GM19372 (cell line): ENCODE data around the gene SBNO2.

ENCODE experiments used
- ATAC-seq: cut with Tn5 transposase; IDR thresholded peaks from one replicate; pipeline ENCODE4 v1.9.1; 2021; ENCODE audit warnings: mild to moderate bottlenecking, low read depth, moderate library complexity; ENCODE audit not compliant: unreplicated experiment

SBNO2 gene

DNA sequence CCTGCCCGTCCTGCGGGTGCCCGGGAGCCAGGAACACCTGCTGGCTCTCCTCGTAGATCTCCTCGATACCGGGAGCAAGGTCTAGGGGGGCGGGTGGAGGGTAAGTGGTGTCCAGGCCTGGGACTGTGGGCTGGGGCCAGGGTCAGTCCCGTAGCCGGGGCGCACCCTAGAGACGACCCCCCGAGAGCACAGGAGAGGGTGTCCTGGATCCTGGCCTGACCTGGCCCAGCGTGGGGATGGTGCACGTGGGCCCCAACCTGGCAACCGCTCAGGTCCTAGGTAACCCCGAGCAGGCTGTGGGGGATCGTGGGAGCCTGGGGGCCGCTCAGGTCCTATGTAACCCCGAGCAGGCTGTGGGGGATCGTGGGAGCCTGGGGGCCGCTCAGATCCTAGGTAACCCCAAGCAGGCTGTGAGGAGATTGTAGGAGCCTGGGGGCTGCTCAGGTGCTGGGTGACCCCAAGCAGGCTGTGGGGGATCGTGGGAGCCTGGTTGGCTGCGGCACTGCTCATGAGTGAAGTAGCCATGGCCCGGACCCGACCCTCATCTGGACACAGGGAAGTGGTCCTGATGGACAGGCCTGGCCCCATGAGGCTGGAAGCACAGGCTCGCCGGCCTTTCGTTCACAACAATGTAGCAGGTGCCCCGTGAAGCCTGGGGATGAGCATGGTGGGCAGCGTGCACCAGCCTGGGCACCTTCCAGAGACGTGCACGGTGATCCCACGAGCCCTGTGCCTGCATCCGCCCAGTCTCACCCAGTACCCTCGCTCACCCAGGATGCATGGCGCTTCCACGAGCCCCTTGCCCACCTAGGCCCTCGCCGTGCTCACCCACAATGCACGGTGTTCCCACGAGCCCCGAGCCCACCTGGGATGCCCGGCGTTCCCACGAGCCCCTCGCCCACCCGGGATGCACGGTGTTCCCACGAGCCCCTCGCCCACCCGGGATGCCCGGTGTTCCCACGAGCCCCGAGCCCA lies 64.1 kb downstream of the SBNO2 start:
- no peak for ATAC-seq

DNA sequence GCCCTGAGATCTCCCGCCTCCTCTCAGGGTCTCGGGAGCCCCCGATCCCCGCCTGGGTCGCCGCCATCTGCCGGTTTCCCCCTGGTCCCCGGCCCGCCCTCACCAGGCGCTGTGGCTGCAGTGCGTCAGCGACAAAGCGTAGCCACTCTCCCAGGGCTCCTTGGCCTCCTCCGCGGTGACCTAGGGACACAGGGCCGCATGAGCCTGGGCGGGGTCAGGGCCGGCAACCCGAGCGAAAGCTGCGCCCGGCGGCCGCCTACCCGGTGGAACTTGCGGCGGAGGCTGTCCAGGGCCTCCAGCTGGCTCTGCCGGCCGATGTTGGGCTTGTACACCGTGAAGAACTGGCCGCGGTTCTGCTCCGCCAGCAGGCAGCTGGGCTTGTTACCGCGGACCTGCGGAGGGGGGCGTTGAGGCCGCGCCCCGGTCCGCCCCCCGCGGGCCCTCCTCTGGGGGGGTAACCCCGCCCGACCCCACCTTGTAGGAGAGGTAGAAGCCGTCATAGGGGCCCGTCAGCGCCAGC lies 65.0 kb downstream of the SBNO2 start:
- ATAC-seq, result no peak

DNA sequence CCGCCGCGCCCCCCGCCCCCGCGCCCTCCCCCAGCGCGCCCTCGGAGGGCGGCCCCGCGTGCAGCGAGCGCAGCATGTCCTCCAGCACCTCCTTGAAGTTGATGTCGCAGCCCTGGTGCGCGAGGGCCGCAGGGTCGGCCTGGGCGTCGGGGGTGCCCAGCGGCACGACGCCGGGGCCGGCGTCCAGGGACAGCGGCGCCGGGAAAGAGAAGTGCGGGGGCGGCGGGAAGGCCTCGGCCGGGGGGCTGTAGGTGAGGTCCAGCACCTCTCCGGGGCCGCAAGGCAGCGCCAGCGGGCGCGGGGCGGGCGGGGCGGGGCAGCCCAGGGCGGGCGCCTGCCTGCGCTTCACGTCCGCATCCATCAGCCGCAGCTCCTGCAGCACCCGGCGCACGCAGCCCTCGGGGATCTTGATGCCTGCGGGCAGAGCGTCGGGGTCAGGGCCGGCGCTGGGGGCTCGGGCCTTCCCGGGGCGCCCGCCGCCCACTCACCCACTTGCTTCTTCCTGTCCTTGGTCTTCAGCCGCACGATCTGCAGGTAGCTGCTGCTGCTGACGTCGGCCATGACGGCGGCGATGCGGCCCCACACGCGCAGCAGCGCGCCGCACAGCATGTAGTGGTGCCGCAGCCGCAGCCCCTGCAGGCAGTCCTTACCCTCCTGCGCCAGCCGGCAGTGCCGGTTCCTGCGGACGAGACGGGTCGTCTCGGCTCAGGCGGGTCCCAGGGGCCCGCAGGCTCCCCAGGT lies 65.6 kb downstream of the SBNO2 start:
- no peak for ATAC-seq

DNA sequence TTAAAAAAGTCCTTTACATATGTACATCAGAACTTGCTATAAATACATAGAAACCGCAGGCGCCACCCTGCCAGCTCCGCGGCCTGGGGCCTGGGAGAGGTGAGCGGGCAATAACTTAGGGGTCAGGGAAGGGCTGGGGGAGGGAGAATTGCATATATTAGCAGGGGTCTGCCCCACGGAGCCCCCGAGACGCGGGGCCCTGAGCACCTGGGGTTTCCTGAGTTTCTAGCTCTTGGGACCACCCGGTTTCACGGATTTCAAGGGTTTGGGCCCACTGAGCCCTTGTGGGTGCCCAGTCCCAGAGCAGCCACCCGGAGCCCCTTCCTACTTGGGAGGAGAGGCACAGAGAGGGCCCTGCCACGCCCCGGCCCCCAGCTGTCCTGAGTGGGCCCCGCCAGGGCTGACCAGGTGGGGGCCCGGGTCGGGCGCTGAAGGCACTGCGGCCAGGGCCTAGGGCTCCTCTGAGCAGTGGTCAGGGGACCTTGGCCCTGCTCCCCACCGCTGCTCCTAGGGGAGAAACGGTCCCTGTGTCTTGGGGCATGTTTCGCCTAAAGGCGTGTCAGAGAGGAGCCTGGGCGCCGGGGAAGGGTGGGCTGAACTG lies 66.3 kb downstream of the SBNO2 start:
- ATAC-seq, result no peak

DNA sequence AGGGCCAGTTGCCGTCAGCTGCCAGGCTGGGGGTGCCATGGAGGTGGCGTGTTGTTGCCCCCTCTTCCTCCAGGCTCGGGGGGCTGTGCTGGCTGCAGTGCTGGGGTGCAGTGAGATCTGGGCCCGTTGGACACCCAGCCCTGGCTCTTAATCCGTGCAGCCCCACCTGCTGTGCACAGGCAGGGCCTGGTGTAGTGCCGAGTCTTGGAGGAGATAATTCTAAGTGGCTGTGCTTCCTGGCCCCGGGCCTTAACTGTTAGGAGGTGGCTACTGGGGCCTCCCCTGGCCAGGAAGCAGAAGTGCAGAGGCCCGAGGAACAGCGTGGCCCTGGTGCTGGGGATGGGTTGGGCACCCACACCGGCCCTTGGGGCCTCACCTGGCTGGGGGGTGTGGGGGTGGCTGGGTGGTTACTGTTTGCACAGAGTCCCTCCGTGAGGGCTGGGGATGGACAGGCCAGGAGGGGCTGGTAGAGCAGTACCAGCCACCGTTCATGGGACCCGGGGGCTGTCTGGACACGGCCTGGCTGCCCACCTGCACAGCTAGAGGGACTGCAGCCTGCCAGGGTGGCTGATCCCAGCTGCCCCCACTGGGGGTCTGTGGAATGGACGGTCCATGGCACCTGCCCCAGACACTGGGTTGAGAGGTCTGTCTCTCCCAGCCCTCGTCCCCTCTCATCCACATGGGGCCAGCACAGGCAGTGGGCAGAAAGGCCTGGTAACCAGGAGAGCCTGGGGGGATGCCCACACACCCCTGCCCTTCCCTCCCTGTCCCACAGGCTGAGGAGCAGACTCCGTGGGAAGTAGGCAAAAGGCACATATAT lies 67.0 kb downstream of the SBNO2 start:
- no peak for ATAC-seq

DNA sequence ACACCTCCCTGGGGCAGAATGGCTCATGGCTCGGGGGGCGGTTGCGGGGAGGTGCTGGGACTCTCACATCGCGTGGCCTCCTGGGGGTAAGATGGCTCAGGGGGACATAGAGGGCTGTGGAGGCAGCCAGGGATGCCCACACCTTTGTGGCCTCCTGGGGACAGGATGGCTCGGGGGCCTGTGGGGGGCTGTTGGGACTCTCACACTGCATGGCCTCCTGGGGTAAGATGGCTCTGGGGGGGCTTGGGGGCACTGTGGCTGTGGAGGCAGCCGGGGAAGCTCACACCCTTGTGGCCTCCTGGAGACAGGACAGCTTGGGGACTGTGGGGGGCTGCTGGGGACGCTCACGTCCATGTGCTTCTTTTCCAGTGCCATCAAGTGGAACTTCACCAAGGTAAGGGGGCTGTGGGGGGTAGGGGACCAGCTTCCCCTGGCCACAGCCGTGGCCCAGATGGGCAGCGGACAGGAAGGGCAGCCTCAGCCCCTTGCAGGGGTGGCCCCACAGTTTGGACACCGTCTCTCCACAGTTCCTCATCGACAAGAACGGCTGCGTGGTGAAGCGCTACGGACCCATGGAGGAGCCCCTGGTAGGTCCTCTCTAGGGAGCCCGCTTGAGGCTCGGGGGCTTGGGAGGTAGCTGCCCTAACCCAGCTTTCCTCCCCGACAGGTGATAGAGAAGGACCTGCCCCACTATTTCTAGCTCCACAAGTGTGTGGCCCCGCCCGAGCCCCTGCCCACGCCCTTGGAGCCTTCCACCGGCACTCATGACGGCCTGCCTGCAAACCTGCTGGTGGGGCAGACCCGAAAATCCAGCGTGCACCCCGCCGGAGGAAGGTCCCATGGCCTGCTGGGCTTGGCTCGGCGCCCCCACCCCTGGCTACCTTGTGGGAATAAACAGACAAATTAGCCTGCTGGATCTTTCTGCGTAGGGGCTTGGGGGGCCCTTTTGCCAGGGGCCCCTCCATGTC lies 67.9 kb downstream of the SBNO2 start:
- ATAC-seq, result no peak

DNA sequence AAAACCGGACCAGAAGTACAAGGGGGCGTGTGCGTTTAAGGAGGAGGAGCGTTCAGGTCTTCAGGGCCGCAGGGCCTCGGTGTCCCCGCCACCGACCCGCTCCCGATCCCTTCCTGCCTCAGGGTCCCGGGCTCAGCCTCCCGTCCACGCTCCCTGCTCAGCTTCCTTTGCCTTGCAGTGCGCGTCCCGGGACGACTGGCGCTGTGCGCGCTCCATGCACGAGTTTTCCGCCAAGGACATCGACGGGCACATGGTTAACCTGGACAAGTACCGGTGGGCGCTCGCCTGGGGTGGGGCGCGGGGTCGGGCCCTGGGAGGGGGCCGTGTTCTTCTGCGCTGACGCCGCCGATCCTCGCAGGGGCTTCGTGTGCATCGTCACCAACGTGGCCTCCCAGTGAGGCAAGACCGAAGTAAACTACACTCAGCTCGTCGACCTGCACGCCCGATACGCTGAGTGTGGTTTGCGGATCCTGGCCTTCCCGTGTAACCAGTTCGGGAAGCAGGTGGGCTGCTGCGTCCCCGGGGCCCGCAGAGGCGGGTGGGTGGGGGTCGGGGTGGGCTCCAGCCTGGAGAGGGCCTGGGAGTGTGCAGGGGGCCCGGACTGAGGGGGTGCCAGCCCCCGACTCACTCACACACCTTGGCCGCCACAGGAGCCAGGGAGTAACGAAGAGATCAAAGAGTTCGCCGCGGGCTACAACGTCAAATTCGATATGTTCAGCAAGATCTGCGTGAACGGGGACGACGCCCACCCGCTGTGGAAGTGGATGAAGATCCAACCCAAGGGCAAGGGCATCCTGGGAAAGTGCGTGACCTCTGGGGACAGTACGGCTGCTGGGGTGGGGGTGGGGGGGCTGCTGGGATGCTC lies 68.8 kb downstream of the SBNO2 start:
- ATAC-seq, result no peak

DNA sequence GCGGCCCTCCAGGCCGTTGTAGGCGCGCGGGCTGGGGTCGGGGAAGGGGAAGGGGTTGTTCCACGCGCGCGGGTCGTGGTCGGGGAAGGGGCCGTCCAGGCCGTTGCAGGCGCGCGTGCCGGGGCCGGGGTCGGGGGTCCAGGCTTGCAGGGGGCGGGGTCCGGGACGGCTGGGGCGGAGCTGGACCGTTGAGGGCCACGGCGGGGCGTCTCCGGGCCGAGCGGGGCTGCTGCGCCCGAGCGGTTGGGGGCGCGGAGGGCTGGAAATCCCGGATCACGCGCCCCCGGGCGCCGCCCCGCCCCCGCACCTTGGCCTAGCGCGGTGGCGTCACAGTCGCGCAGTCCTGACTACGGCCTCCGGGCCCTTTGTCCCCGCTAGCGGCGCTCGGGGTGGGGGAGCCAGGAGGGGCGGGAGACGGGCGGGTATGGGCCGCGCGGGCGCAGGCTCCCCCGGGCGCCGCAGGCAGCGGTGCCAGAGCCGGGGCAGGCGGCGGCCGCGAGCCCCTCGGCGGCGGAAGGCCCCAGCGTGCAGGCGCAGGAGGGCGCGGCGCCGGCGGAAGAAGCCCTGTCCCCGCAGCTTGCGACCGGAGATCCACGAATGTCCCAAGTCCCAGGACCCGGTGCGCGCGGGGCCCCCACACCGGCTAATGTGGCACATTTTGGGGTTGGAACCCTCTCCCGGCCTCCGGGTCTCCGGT lies 69.6 kb downstream of the SBNO2 start:
- peak; percentile 35 for ATAC-seq

DNA sequence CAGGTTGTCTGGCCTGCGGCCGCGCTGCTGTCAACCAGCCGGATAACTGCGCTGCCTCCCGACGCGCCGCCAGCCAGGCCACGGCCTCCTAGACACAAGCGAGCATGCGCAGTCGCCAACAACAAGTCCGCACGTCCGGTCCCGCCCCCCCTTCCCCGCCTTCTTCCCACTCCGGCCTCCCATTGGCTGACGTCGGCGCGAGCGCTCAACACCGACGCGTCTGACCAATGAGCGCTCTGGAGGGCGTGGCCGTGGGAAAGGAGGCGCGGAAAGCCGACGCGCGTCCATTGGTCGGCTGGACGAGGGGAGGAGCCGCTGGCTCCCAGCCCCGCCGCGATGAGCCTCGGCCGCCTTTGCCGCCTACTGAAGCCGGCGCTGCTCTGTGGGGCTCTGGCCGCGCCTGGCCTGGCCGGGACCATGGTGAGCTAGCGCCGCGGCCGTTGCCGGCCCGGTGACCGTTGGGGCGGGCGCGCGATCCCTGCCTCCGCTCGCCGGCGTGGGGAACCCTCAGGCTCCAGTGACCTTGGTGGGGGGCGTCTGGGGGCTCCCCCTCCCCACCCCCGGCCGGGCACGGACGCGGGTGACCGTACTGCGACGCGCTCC lies 70.3 kb downstream of the SBNO2 start, which contains the start of gene GPX4:
GPX4 (plus strand) TSS at position 287 of the 603 bp plus-strand sequence; CDS start at position 337, 50 bp downstream.
- peak; percentile 80 for ATAC-seq

DNA sequence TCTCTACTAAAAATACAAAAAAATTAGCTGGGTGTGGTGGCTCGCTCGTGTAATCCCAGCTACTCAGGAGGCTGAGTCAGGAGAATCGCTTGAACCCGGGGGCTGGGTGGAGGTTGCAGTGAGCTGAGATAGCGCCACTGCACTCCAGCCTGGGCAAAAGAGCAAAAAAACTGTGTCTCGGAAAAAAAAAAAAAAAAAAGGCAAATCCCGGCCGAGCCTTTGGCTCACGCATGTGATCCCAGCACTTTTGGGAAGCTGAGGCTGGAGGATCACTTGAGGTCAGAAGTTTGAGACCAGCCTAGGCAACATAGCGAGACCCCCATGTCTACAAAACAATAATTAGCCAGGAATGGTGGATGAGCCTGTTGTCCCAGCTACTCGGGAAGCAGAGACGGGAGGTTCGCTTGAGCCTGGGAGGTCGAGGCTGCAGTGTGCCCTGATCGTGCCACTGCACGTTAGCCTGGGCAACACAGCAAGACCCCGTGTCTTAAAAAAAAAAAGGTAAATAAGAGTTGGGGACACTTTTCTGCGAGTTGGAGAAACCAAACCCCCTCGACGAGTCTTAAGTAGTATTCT lies 70.8 kb downstream of the SBNO2 start:
- no peak for ATAC-seq

DNA sequence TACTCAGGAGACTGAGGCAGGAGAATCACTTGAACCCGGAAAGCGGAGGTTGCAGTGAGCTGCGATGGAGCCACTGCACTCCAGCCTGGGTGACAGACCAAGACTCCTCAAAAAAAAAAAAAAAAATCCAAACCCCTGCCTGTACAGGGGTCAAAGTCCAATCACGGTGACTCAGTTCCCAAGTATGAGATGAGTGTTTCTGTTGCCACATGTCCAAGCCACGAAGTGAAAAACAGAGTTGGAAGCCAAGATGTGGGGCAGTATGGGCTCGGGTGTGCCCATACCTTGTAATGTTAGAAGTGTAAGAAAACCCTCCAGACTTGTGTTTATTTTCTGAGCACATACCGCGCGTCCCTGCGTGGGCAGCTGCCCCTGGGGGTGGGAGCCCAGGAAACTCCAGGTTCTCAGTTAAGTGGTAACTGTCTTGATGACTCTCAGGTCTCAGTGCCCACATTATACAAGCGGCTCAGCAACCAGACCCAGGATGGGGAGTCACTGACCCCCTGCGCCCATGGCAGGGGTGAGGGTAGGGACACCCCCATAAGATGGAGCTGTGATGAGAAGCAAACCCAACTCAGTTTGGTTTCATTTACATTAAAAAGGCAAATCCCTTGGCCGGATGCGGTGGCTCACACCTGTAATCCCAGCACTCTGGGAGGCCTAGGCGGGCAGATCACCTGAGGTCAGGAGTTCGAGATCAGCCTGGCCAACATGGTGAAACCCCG lies 71.5 kb downstream of the SBNO2 start:
- ATAC-seq, result no peak

DNA sequence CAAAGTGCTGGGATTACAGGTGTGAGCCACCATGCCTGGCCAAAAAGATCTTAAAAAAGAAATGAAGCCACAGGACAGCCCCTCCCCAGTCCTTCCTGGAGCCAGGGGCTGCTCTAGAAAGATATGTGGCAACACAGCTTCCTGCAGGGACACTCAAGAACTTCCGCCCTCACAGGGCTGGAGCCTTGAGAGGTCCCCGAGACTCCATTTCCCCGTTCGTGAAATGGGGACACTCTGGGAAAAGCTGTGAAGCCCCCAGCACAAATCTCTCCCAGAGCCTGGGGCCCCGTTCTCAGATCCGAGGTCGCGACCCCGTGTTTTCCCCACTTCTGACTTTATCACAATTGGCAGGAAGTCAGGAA lies 72.8 kb downstream of the SBNO2 start:
- no peak for ATAC-seq

DNA sequence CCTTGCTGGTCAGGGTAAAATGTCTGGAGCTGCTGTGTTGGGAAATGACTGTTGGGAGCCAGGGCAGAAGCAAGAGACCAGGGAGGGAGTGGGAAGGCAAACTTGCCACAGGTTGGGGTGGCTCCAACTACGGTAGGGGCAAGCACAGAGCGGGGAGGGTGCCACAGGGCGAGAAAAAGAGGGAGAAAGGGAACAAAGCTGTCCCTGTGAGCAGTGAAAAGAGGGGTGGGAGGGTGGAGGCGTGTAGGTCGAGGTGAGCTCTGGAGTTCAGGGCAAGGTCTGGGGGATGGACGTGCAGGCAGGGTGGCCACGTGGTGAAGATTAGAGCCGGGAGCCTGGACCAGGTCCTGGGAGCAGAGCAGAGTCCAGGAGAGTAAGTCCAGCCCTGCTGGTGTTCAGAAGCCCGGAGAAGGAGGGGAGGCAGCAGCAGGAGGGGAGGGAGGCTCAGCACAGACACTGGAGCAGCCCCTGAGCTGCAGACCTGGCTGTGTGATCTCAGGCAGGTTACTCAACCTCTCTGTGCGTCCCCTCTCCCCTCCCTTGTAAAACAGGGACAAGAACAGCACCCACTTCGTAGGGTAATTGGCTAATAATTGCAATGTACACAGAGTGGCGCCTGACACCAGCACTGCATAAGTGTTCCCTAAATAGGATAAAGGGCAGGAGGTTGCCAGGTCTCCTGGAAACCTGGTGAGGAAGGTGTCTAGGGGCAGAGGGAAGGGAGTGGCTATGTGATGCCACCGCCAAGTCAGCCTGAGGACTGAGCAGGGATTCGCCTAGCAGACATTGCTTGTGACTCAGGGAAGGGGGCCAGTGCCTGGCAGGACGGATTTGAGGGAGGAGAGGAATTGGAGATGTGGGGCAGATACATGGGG lies 75.7 kb downstream of the SBNO2 start:
- ATAC-seq, result no peak

DNA sequence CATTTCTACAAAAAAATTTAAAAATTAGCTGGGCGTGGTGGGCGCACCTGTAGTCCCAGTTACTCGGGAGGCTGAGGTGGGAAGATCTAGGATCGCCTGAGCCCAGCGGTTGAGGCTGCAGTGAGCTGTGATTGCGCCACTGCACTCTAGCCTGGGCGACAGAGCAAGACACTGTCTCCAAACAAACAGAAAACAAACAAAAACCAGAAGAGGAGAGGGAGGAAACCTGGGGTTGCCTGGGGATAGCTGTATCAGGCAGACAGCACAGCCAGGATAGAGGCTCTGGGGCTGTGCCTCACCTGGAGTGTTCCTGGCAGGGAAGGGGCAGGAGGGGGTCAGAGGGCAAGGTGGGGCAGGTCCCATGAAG lies 76.3 kb downstream of the SBNO2 start:
- ATAC-seq, result no peak
